Measurements from ENCODE around the gene KCND3.

DNA sequence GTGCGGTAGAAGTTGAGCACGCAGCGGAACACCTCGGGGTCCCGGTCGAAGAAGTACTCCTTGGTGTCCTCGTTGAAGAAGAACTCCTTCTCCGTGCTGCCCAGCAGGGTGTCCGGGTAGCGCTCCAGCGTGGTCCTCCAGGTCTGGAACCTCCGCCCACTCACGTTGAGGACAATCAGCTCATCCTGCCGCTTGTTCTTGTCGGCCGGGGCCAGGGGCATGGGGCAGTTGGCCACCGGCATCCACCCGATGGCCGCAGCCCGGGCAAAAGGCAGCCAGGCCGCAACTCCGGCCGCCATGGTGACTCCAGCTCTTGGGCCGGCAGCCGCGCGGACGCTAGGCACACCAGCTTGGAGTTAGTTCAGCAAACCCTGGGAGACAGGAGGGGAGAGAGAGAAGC lies 7.0 kb downstream of the KCND3 start:
- TF ChIP-seq POLR2A (IDR thresholded peaks at IDR 0.05), result no peak
- TF ChIP-seq, protein P1, sequence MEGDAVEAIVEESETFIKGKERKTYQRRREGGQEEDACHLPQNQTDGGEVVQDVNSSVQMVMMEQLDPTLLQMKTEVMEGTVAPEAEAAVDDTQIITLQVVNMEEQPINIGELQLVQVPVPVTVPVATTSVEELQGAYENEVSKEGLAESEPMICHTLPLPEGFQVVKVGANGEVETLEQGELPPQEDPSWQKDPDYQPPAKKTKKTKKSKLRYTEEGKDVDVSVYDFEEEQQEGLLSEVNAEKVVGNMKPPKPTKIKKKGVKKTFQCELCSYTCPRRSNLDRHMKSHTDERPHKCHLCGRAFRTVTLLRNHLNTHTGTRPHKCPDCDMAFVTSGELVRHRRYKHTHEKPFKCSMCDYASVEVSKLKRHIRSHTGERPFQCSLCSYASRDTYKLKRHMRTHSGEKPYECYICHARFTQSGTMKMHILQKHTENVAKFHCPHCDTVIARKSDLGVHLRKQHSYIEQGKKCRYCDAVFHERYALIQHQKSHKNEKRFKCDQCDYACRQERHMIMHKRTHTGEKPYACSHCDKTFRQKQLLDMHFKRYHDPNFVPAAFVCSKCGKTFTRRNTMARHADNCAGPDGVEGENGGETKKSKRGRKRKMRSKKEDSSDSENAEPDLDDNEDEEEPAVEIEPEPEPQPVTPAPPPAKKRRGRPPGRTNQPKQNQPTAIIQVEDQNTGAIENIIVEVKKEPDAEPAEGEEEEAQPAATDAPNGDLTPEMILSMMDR (IDR thresholded peaks at IDR 0.05), result no peak
